Right lobe of liver (tissue), 6 donors: ENCODE results near the gene GAST. TPM values are rescaled to one million over a fixed set of nuclear protein-coding genes. Genes with fewer than 3 reads are reported as not detected.

Experiments used
- ATAC-seq, 4 donors: fragments of 200-7000 bp; cut with Tn5 transposase; one replicate each; pipeline ENCODE4 v1.9.1; 2020; ENCODE audit warnings: mild to moderate bottlenecking in 4 of 4, moderate library complexity in 4 of 4
- DNase-seq, 3 donors: peaks; one replicate each; pipeline ENCODE4 v3.0.0-alpha.2; 2020
- H3K27ac ChIP-seq, 3 donors: fragments of 200-600 bp; one replicate each; pipeline ENCODE4 v1.8.0; 2022
- H3K27me3 ChIP-seq, 2 donors: fragments of 200-600 bp; one replicate each; pipeline ENCODE4 v1.8.0; 2022
- H3K36me3 ChIP-seq, 4 donors: fragments of 200-600 bp; sonication (generic) in 1 of 4; one replicate each; pipeline versions ENCODE4 v1.5.1 to v1.8.0; 2017 to 2022; ENCODE audit warnings: control low read depth in 1 of 4
- H3K4me1 ChIP-seq, 4 donors: fragments of 200-600 bp; sonication (generic) in 1 of 4; one replicate each; pipeline versions ENCODE4 v1.5.1 to v1.8.0; 2017 to 2022; ENCODE audit warnings: control low read depth in 1 of 4
- H3K4me3 ChIP-seq, 3 donors: fragments of 200-600 bp; one replicate each; pipeline ENCODE4 v1.8.0; 2022
- H3K9me3 ChIP-seq, 4 donors: fragments of 200-600 bp; sonication (generic) in 1 of 4; one replicate each; pipeline versions ENCODE4 v1.5.1 to v1.8.0; 2017 to 2022; ENCODE audit warnings: control low read depth in 1 of 4
- POLR2A ChIP-seq: fragments of 450-650 bp; IDR thresholded peaks from one replicate; pipeline ENCODE4 v1.6.1; 2017; ENCODE audit warnings: antibody characterized with exemption, mild to moderate bottlenecking
- WGBS: methylation state at CpG from one replicate; pipeline ENCODE4 v1.1.6; 2018; ENCODE audit warnings: low coverage, low lambda C conversion rate; ENCODE audit not compliant: insufficient coverage; ENCODE audit errors: missing lambda C conversion rate; 5-methylcytosine and 5-hydroxymethylcytosine counted together
- intact Hi-C, 2 donors: fragments of 100-400 bp; cut with DNase I; formaldehyde crosslinking; loops; one replicate each; pipeline versions ENCODE4 v1.11.2 to v1.14.1; 2022
- long read RNA-seq: library from polyadenylated mRNA; unstranded; transcript quantifications from one replicate; pipeline ENCODE4 v2.0.0, GENCODE V29; 2019
- total RNA-seq, 6 experiments: library from RNA; depleted of rRNA in 2 of 6; stranded (reverse); fragments of >200 nt in 2 of 6; fragmentation: NEBNext Ultra II Directional in 3 of 6; extraction: Animal tissue kit (Norgen Biotek cat#: 25700) in 3 of 6; gene quantifications; one replicate each; pipeline versions ENCODE4 v1.1.0 to v1.2.4, GENCODE V29; 2016 to 2023
- TF ChIP-seq, protein P1 (sequence below), 4 donors: fragments of 200-600 bp in 3 of 4; fragments of 450-650 bp in 1 of 4; IDR thresholded peaks; one replicate each; pipeline versions ENCODE4 v1.5.1 to v1.8.0; 2016 to 2022; ENCODE audit warnings: antibody characterized with exemption in 4 of 4, mild to moderate bottlenecking in 2 of 4
- donor health status: DM: no; HTN: yes; CAD: no.
- donor health status: DM: no; HTN: no; CAD: no.
- donor health status: DM: no; HTN: no; CAD: no.
- donor health status: DM: no; HTN: yes; CAD: no.
- donor health status: DM: no; HTN: yes; CAD: no.

GAST gene, protein sequence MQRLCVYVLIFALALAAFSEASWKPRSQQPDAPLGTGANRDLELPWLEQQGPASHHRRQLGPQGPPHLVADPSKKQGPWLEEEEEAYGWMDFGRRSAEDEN
- not detected for total RNA-seq
- long read RNA-seq, result 0 reads

DNA sequence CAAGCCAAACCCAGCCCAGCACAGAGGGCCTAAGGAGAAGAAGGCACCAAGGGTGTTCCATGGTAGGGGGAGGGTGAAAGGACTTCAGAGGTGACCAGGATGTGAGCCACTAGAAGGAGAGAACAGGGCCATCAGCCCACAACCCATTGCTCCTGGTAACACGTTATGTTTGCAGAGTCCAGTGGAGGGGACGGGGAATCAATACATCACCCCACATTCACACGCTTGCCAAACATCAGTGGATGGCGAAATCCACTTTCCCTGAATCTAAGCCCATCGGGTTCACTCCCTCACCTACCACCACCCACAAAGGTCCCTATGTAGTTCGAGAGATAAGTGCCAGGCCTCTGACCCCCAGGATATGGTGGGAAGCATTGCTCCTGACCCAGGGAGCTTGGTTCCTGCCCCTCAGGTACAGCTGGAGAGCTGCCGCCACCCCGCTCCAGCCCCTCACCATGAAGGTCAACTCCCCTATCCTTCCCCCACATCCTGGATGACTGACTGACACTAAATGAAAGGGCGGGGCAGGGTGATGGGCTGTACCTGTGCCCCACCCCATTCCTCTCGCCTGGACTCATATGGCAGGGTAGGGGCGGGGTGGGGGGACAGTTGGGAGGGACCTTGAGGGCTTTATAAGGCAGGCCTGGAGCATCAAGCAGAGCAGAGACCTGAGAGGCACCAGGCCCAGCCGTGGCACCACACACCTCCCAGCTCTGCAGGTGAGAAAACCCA is at the start of gene GAST:
TSS of gene GAST (plus strand) at position 663 of the 732 bp plus-strand sequence. CDS start 3,106 bp downstream, outside the sequence.
- DNase-seq, result no peak
- Histone ChIP-seq H3K4me1 (no peaks in the 10 kb centered on the region), H3K9me3 (no peaks in the 10 kb centered on the region), H3K4me3 (no peak within 1 kb of the TSS), H3K36me3 (no peaks in the 10 kb centered on the region), H3K27ac (no peak within 1 kb of the TSS), H3K27me3 (no peaks in the 10 kb centered on the region)
- intact Hi-C loops, result no loop called here
- WGBS, result 80% methylated on average over 5 of the region's 12 CpGs
- no peak for TF ChIP-seq POLR2A
- TF ChIP-seq, protein P1, sequence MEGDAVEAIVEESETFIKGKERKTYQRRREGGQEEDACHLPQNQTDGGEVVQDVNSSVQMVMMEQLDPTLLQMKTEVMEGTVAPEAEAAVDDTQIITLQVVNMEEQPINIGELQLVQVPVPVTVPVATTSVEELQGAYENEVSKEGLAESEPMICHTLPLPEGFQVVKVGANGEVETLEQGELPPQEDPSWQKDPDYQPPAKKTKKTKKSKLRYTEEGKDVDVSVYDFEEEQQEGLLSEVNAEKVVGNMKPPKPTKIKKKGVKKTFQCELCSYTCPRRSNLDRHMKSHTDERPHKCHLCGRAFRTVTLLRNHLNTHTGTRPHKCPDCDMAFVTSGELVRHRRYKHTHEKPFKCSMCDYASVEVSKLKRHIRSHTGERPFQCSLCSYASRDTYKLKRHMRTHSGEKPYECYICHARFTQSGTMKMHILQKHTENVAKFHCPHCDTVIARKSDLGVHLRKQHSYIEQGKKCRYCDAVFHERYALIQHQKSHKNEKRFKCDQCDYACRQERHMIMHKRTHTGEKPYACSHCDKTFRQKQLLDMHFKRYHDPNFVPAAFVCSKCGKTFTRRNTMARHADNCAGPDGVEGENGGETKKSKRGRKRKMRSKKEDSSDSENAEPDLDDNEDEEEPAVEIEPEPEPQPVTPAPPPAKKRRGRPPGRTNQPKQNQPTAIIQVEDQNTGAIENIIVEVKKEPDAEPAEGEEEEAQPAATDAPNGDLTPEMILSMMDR (IDR thresholded peaks at IDR 0.05), result no peak
- ATAC-seq, result no peak

DNA sequence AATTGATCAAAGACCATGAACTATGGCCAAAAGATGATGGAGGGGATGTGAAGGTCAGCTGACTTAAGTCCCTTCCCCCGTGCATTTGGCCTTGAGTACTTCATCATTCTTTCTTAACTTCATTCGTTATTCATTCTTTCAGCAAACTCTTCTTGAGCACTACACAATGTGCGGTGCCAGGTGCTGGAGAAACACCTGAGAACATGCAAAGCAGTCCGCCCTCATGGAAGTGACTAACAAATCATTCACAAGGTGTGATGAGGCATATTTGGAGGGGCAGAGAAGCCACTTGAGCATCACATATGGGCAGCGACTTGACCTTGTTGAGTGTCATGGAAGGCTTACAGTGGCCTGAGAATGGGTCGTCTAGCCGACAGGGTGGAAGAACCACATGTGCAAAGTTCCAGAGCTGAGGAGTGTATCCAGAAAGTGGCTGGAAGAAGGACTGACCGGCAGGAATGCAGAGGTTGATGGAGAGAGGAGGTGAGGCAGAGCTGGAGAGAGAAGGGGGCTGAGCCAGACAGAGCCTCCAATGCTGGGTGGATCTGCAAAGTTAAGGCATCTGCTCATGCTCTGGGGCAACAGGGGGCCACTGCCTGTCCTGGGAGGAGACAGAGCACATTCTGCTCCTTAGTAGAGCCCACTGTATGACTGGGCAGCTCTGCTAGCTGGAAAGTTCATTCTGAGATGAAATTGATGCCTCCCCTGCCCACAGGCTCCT is 48.5 kb upstream of the GAST start:
- Histone ChIP-seq H3K4me1 (peaks cover 0 to 14% (median 0%) of the 10 kb centered on the region in 4 donors), H3K9me3 (no peaks in the 10 kb centered on the region), H3K27ac (no peak overlapping the region), H3K27me3 (no peaks in the 10 kb centered on the region), H3K4me3 (no peak overlapping the region), H3K36me3 (no peaks in the 10 kb centered on the region)
- intact Hi-C loops, result no loop called here
- WGBS, result 44% methylated on average over 8 of the region's 8 CpGs
- TF ChIP-seq POLR2A, result no peak
- TF ChIP-seq, protein P1 (IDR thresholded peaks at IDR 0.05), result no peak
- ATAC-seq (no peak), DNase-seq (no peak)

DNA sequence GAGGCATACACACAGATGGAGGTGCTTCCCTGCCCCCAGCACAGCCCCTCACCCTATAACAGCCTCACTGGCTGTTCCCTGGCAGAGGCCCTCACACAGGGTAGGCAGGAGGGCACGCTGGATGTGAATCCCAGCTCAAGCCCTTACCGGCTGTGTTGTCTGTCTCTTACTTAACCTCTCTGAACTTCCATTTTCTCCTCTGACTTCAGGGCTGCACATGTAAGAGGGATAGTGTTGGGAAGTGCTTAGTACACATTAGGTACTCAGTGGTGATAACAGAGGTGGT is 48.0 kb upstream of the GAST start:
- H3K4me1 ChIP-seq, result peaks cover 0 to 14% (median 0%) of the 10 kb centered on the region in 4 donors
- no peak overlapping the region for H3K27ac ChIP-seq
- ATAC-seq (no peak), DNase-seq (no peak)
- H3K4me3 ChIP-seq, result no peak overlapping the region
- no peaks in the 10 kb centered on the region for H3K9me3 ChIP-seq
- WGBS, result 62% methylated on average over 2 of the region's 2 CpGs
- TF ChIP-seq, protein P1 (IDR thresholded peaks at IDR 0.05), result no peak
- no peak for TF ChIP-seq POLR2A
- no peaks in the 10 kb centered on the region for H3K36me3 ChIP-seq
- H3K27me3 ChIP-seq, result no peaks in the 10 kb centered on the region
- intact Hi-C loops, result no loop called here

DNA sequence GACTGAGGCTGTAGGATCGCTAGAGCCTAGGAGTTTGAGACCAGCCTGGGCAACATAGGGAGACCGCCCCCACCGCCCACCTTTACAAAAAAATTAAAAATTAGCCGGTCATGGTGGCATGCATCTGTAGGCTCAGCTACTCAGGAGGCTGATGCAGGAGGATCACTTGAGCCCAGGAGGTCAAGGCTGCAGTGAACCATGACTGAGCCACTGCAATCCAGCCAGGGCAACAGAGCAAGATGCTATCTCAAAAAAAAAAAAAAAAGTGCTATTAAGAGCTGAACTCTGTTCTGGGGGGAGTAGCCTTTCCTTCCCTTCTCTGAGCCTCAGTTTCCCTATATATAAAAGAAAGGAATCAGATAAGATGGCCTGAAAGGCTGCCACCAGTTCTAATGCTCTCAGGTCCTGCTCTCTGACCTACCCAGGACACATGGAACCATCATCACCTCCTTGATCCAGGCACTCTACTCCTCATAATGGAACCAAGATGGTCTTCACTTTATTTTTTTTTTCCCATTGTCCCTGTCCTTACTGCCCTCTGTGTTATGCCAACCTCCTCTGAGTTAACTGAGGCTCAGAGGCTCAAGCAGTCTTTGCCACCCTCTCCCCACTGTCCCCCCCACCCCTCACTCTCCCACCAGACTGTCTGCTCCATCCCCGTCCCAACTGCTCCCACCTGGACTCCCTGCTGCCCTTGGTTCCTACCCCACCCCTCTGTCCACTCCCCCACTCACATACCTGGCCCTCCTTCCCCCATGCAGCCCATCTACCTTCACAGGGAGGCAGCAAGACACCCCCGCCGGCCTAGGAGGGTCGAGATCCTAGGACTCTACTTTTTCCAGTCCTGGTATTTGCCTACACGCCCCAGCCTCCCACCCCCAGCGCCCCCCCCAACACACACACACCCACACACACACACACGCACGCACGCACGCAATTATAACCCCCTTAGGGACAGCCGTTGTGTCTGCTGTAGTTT is 47.3 kb upstream of the GAST start:
- Histone ChIP-seq H3K27ac (no peak overlapping the region), H3K4me3 (peak overlapping the region in 1 of 3 donors; percentile 45), H3K9me3 (no peaks in the 10 kb centered on the region), H3K27me3 (no peaks in the 10 kb centered on the region), H3K36me3 (no peaks in the 10 kb centered on the region), H3K4me1 (peaks cover 0 to 14% (median 0%) of the 10 kb centered on the region in 4 donors)
- DNase-seq, result no peak
- TF ChIP-seq POLR2A, result no peak
- TF ChIP-seq, protein P1 (IDR thresholded peaks at IDR 0.05), result no peak
- no peak for ATAC-seq
- intact Hi-C loops, result no loop called here
- 50% methylated on average over 15 of the region's 15 CpGs for WGBS
